Measurements from ENCODE around the gene GJA10.

GJA10 gene

DNA sequence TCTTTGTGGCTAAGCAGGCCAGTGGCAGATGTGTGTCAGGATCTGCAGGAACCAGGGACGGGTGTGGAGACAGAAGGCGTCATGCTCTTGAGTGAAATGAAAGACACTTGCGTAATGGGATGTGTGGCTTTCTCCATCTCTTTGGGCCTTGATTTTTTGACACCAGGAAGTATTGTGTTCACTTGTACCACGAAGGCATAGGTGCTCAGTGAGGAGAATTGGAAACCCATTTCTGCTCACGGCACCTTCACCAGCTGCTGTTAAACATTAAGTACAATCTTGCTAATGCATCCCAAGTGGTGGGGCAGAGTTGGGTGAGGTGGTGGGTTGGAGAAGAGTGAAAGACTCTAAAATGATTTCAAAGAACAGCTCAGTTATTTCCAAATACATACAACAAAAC is 30.0 kb downstream of the GJA10 start:
- Histone ChIP-seq H4K20me1 (ENCODE audit: control insufficient read depth, insufficient read depth, low read depth, low read length) (0 out of 2 replicates have a peak, but pooled peaks cover 12% of the 10 kb centered on the region), H3K9me3 (ENCODE audit: control insufficient read depth, insufficient read depth, low read length) (no peaks in the 10 kb centered on the region), H3F3A (ENCODE audit: control insufficient read depth, insufficient read depth) (peaks cover 57% of the 10 kb centered on the region), H3K27ac (ENCODE audit: low read depth, low read length) (no peak overlapping the region), H3K9me2 (replicated peaks; ENCODE audit: control insufficient read depth, low read length) (no peaks in the 10 kb centered on the region), H3K4me2 (ENCODE audit: low read length) (no peak overlapping the region), H3K36me3 (ENCODE audit: control insufficient read depth, low read length) (peaks cover 23% of the 10 kb centered on the region), H3K79me2 (ENCODE audit: control insufficient read depth, low read length) (no peaks in the 10 kb centered on the region), H3K4me3 (ENCODE audit: low read length) (no peak overlapping the region), H3K27me3 (ENCODE audit: control insufficient read depth, low read length) (no peaks in the 10 kb centered on the region), H3K4me1 (ENCODE audit: control insufficient read depth, low read length) (no peaks in the 10 kb centered on the region)
- TF ChIP-seq EZH2phosphoT487 (IDR thresholded peaks at IDR 0.05; ENCODE audit: borderline replicate concordance, low read length) (no peak), CTCF (IDR thresholded peaks at IDR 0.05; ENCODE audit: low read depth, low read length, poor library complexity, severe bottlenecking) (no peak)

DNA sequence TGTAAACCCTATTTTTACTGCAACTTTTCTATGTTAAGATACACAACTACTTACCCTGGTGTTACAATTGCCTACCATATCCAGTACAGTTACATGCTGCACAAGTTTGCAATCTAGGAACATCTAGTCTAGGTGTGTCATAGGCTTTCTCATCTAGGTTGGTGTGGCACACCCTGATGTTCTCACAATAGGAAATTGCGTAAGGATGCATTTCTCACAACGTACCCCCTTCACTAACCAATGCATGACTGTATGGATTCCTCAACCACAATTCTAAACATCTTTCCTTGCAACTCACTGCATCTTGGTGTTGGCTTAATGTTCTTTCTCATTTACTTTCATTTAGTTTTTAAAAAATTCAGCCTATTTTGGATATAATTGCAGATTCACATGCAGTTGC is 31.6 kb downstream of the GJA10 start:
- Histone ChIP-seq H3K9me2 (replicated peaks; ENCODE audit: control insufficient read depth, low read length) (no peaks in the 10 kb centered on the region), H4K20me1 (ENCODE audit: control insufficient read depth, insufficient read depth, low read depth, low read length) (peaks cover 18% of the 10 kb centered on the region; the same call in 1 of the 2 replicates), H3K4me3 (ENCODE audit: low read length) (no peak overlapping the region), H3K36me3 (ENCODE audit: control insufficient read depth, low read length) (peaks cover 37% of the 10 kb centered on the region), H3K9me3 (ENCODE audit: control insufficient read depth, insufficient read depth, low read length) (no peaks in the 10 kb centered on the region), H3K27me3 (ENCODE audit: control insufficient read depth, low read length) (no peaks in the 10 kb centered on the region), H3K79me2 (ENCODE audit: control insufficient read depth, low read length) (no peaks in the 10 kb centered on the region), H3K27ac (ENCODE audit: low read depth, low read length) (no peak overlapping the region), H3K4me1 (ENCODE audit: control insufficient read depth, low read length) (no peaks in the 10 kb centered on the region), H3K4me2 (ENCODE audit: low read length) (no peak overlapping the region), H3F3A (ENCODE audit: control insufficient read depth, insufficient read depth) (peaks cover 68% of the 10 kb centered on the region)
- TF ChIP-seq CTCF (IDR thresholded peaks at IDR 0.05; ENCODE audit: low read depth, low read length, poor library complexity, severe bottlenecking) (no peak), EZH2phosphoT487 (IDR thresholded peaks at IDR 0.05; ENCODE audit: borderline replicate concordance, low read length) (no peak)

GRCh38 chr6:89927264-89927663 is 33.0 kb downstream of the GJA10 start:
- Histone ChIP-seq H4K20me1 (ENCODE audit: control insufficient read depth, insufficient read depth, low read depth, low read length) (peaks cover 22% of the 10 kb centered on the region), H3K4me1 (ENCODE audit: control insufficient read depth, low read length) (no peaks in the 10 kb centered on the region), H3K27me3 (ENCODE audit: control insufficient read depth, low read length) (no peaks in the 10 kb centered on the region), H3K36me3 (ENCODE audit: control insufficient read depth, low read length) (peaks cover 50% of the 10 kb centered on the region), H3K79me2 (ENCODE audit: control insufficient read depth, low read length) (0 out of 2 replicates have a peak, but pooled peaks cover 3% of the 10 kb centered on the region), H3K4me2 (ENCODE audit: low read length) (no peak overlapping the region), H3K9me3 (ENCODE audit: control insufficient read depth, insufficient read depth, low read length) (no peaks in the 10 kb centered on the region), H3K9me2 (replicated peaks; ENCODE audit: control insufficient read depth, low read length) (no peaks in the 10 kb centered on the region), H3K4me3 (ENCODE audit: low read length) (no peak overlapping the region), H3K27ac (ENCODE audit: low read depth, low read length) (no peak overlapping the region), H3F3A (ENCODE audit: control insufficient read depth, insufficient read depth) (peaks cover 80% of the 10 kb centered on the region)
- no peak for TF ChIP-seq CTCF (IDR thresholded peaks at IDR 0.05; ENCODE audit: low read depth, low read length, poor library complexity, severe bottlenecking)
- no peak for TF ChIP-seq EZH2phosphoT487 (IDR thresholded peaks at IDR 0.05; ENCODE audit: borderline replicate concordance, low read length)
